CD4-positive, CD25-positive, alpha-beta regulatory T cell (primary cell): Measurements from ENCODE around the gene VN1R4. TPM values are rescaled to one million over a fixed set of nuclear protein-coding genes. Genes with fewer than 3 reads are reported as not detected.
"Not testable (repeated sequence)": the region's sequence is repeated elsewhere in the genome, so short reads cannot be mapped to it uniquely, and the experiment has no call there.

Source experiments
- ATAC-seq, 2 donors: fragments of 150-1000 bp; cut with Tn5 transposase; one replicate each; pipeline ENCODE4 v1.10.0; 2021; ENCODE audit warnings: low read depth in 2 of 2, moderate number of reproducible peaks in 2 of 2, moderate library complexity in 1 of 2
- DNase-seq, 3 donors: peaks; one replicate each; pipeline versions ENCODE4 v3.0.0 to v3.0.0-alpha.2; 2012 to 2022; ENCODE audit warnings: mixed read lengths in 1 of 3
- H3K27ac ChIP-seq: one replicate; pipeline ENCODE4 v1.7.0; 2013; ENCODE audit warnings: mild to moderate bottlenecking, low read length; ENCODE audit not compliant: insufficient read depth, poor library complexity, severe bottlenecking
- H3K27me3 ChIP-seq: one replicate; pipeline ENCODE4 v1.7.0; 2013; ENCODE audit warnings: low read length; ENCODE audit not compliant: control insufficient read depth, insufficient read depth
- H3K36me3 ChIP-seq: one replicate; pipeline ENCODE4 v1.7.0; 2013; ENCODE audit warnings: mild to moderate bottlenecking, low read length, moderate library complexity; ENCODE audit not compliant: control insufficient read depth, insufficient read depth
- H3K4me1 ChIP-seq: 2 replicates; pipeline ENCODE4 v1.7.0; 2013; ENCODE audit warnings: mild to moderate bottlenecking, low read length; ENCODE audit not compliant: insufficient read depth, control insufficient read depth, poor library complexity, severe bottlenecking
- H3K4me3 ChIP-seq: one replicate; pipeline ENCODE4 v1.7.0; 2013; ENCODE audit warnings: low read depth, mild to moderate bottlenecking, low read length, moderate library complexity
- H3K9me3 ChIP-seq, 2 experiments: 1 replicate in 1 of 2; 2 replicates in 1 of 2; pipeline ENCODE4 v1.7.0; 2013; ENCODE audit warnings: low read length in 2 of 2, mild to moderate bottlenecking in 1 of 2, moderate library complexity in 1 of 2; ENCODE audit not compliant: control insufficient read depth in 2 of 2
- H3K27ac Mint-ChIP-seq, 3 donors: one replicate each; pipeline ENCODE4 v1.8.0; 2020 to 2022; ENCODE audit warnings: mild to moderate bottlenecking in 3 of 3, mixed read lengths in 3 of 3, moderate library complexity in 2 of 3
- H3K27me3 Mint-ChIP-seq: one replicate; pipeline ENCODE4 v1.8.0; 2022; ENCODE audit warnings: mild to moderate bottlenecking, mixed read lengths
- H3K36me3 Mint-ChIP-seq: one replicate; pipeline ENCODE4 v1.8.0; 2020; ENCODE audit warnings: mixed read lengths
- H3K4me1 Mint-ChIP-seq, 4 donors: one replicate each; pipeline ENCODE4 v1.8.0; 2020 to 2022; ENCODE audit warnings: mixed read lengths in 4 of 4, mild to moderate bottlenecking in 1 of 4
- H3K4me3 Mint-ChIP-seq, 4 donors: one replicate each; pipeline ENCODE4 v1.8.0; 2020 to 2022; ENCODE audit warnings: mild to moderate bottlenecking in 4 of 4, mixed read lengths in 4 of 4, moderate library complexity in 3 of 4
- H3K9me3 Mint-ChIP-seq, 7 donors: one replicate each; pipeline ENCODE4 v1.8.0; 2020 to 2022; ENCODE audit warnings: mixed read lengths in 7 of 7, mild to moderate bottlenecking in 3 of 7, moderate library complexity in 2 of 7
- polyA plus RNA-seq, 4 donors: library from polyadenylated mRNA; unstranded; fragments of 300-500 nt; fragmentation: Illumina TruSeq; gene quantifications; one replicate each; pipeline ENCODE4 v1.2.3, GENCODE V29; 2021
- total RNA-seq: library from RNA; stranded (reverse); gene quantifications from one replicate; pipeline ENCODE4 v1.2.3, GENCODE V29; 2022

The VN1R4 gene
- total and polyA plus RNA-seq, 5 donors from 2014 or later: not detected

GRCh38 chr19:53246498-53246897 lies 21.0 kb downstream of the VN1R4 start:
- Histone ChIP-seq H3K27ac (no peak overlapping the region), H3K4me3 (no peak overlapping the region), H3K9me3 (peaks cover 58 to 73% of the 10 kb centered on the region in 2 experiments), H3K4me1 (no peaks in the 10 kb centered on the region), H3K36me3 (peaks cover 23% of the 10 kb centered on the region), H3K27me3 (no peaks in the 10 kb centered on the region)
- no peak for ATAC-seq
- no peaks in the 10 kb centered on the region for H3K4me1 Mint-ChIP-seq
- no peak overlapping the region for H3K27ac Mint-ChIP-seq
- peaks cover 4 to 80% (median 38%) of the 10 kb centered on the region in 7 donors for H3K9me3 Mint-ChIP-seq
- no peaks in the 10 kb centered on the region for H3K27me3 Mint-ChIP-seq
- DNase-seq: no peak
- no peak overlapping the region for H3K4me3 Mint-ChIP-seq
- H3K36me3 Mint-ChIP-seq: peaks cover 71% of the 10 kb centered on the region

- ATAC-seq (no peak), DNase-seq (no peak)
- Histone ChIP-seq H3K4me1 (no peaks in the 10 kb centered on the region), H3K27ac (no peak overlapping the region), H3K9me3 (peaks cover 77 to 97% of the 10 kb centered on the region in 2 experiments), H3K27me3 (no peaks in the 10 kb centered on the region), H3K36me3 (peaks cover under 1% of the 10 kb centered on the region), H3K4me3 (no peak overlapping the region)
- H3K36me3 Mint-ChIP-seq: peaks cover 36% of the 10 kb centered on the region
- H3K4me3 Mint-ChIP-seq: no peak overlapping the region
- H3K9me3 Mint-ChIP-seq: peaks cover 5 to 79% (median 36%) of the 10 kb centered on the region in 7 donors
- H3K4me1 Mint-ChIP-seq: no peaks in the 10 kb centered on the region
- H3K27ac Mint-ChIP-seq: no peak overlapping the region
- H3K27me3 Mint-ChIP-seq: no peaks in the 10 kb centered on the region
Observed at GRCh38 chr19:53237114-53237777, 30.3 kb downstream of the VN1R4 start.

- no peak overlapping the region for H3K4me3 ChIP-seq
- peaks cover 9% of the 10 kb centered on the region for H3K36me3 Mint-ChIP-seq
- no peak overlapping the region for H3K27ac ChIP-seq
- H3K9me3 Mint-ChIP-seq: peaks cover 0 to 58% (median 20%) of the 10 kb centered on the region in 7 donors
- no peaks in the 10 kb centered on the region for H3K4me1 Mint-ChIP-seq
- no peaks in the 10 kb centered on the region for H3K36me3 ChIP-seq
- ATAC-seq (no peak), DNase-seq (no peak)
- no peak overlapping the region for H3K4me3 Mint-ChIP-seq
- H3K27ac Mint-ChIP-seq: no peak overlapping the region
- H3K27me3 ChIP-seq: no peaks in the 10 kb centered on the region
- no peaks in the 10 kb centered on the region for H3K4me1 ChIP-seq
- H3K9me3 ChIP-seq: peaks cover 39 to 76% of the 10 kb centered on the region in 2 experiments
- H3K27me3 Mint-ChIP-seq: no peaks in the 10 kb centered on the region
Observed at GRCh38 chr19:53224606-53225005, 42.9 kb downstream of the VN1R4 start.

GRCh38 chr19:53222716-53223115 lies 44.8 kb downstream of the VN1R4 start:
- H3K4me1 ChIP-seq, ATAC-seq, H3K27me3 ChIP-seq, DNase-seq, H3K27me3 Mint-ChIP-seq, H3K27ac Mint-ChIP-seq, H3K27ac ChIP-seq, H3K36me3 ChIP-seq, H3K4me3 Mint-ChIP-seq, H3K4me1 Mint-ChIP-seq, H3K4me3 ChIP-seq, H3K36me3 Mint-ChIP-seq: not testable (repeated sequence)
- peaks cover 0 to 59% (median 19%) of the 10 kb centered on the region in 7 donors for H3K9me3 Mint-ChIP-seq
- H3K9me3 ChIP-seq: peaks cover 48 to 81% of the 10 kb centered on the region in 2 experiments

Other genes with a start within 250 kb of the VN1R4 start
- gene ERVV-2, start 223.0 kb downstream of the VN1R4 start, total RNA-seq: not detected
- not detected for gene ERVV-2, start 223.0 kb downstream of the VN1R4 start, polyA plus RNA-seq
- 47.1 TPM for gene ZNF160, start 164.3 kb downstream of the VN1R4 start, total RNA-seq
- 10 to 100 TPM; 19.5 to 25.8 (median 23.3) TPM for gene ZNF160, start 164.3 kb downstream of the VN1R4 start, polyA plus RNA-seq
- gene ZNF415, start 134.8 kb downstream of the VN1R4 start, total RNA-seq: 0.49 TPM
- gene ZNF415, start 134.8 kb downstream of the VN1R4 start, polyA plus RNA-seq: 1 to 10 TPM in 2 of 4 donors, not detected in 2; 1.1 to 3.4 TPM
- 3.2 TPM for gene ZNF347, start 108.7 kb downstream of the VN1R4 start, total RNA-seq
- gene ZNF347, start 108.7 kb downstream of the VN1R4 start, polyA plus RNA-seq: 1 to 10 TPM; 3.7 to 8.8 (median 5.1) TPM
- gene ZNF665, start 74.4 kb downstream of the VN1R4 start, total RNA-seq: 1.9 TPM
- 10 to 100 TPM in 1 of 4 donors, 1 to 10 TPM in 3; 4.1 to 13.3 (median 8.8) TPM for gene ZNF665, start 74.4 kb downstream of the VN1R4 start, polyA plus RNA-seq
- 4.3 TPM for gene ZNF677, start 12.8 kb downstream of the VN1R4 start, total RNA-seq
- gene ZNF677, start 12.8 kb downstream of the VN1R4 start, polyA plus RNA-seq: 10 to 100 TPM in 2 of 4 donors, 1 to 10 TPM in 1, under 1 TPM in 1; 0.38 to 24.9 (median 9.8) TPM
- gene VN1R2, start 9.4 kb downstream of the VN1R4 start, total RNA-seq: not detected
- gene VN1R2, start 9.4 kb downstream of the VN1R4 start, polyA plus RNA-seq: not detected
- 8.8 TPM for gene ZNF845, start 66.0 kb upstream of the VN1R4 start, total RNA-seq
- 10 to 100 TPM in 2 of 4 donors, 1 to 10 TPM in 2; 7.3 to 19.8 (median 11.0) TPM for gene ZNF845, start 66.0 kb upstream of the VN1R4 start, polyA plus RNA-seq
- gene ZNF525, start 98.0 kb upstream of the VN1R4 start, total RNA-seq: 11.7 TPM
- gene ZNF525, start 98.0 kb upstream of the VN1R4 start, polyA plus RNA-seq: 10 to 100 TPM in 1 of 4 donors, 1 to 10 TPM in 3; 4.0 to 10.7 (median 6.0) TPM
- 6.1 TPM for gene ZNF765, start 127.4 kb upstream of the VN1R4 start, total RNA-seq
- 10 to 100 TPM in 2 of 4 donors, 1 to 10 TPM in 2; 5.5 to 11.3 (median 8.5) TPM for gene ZNF765, start 127.4 kb upstream of the VN1R4 start, polyA plus RNA-seq
- gene ZNF761, start 164.3 kb upstream of the VN1R4 start, total RNA-seq: 9.0 TPM
- 10 to 100 TPM in 2 of 4 donors, 1 to 10 TPM in 2; 7.7 to 11.6 (median 10.0) TPM for gene ZNF761, start 164.3 kb upstream of the VN1R4 start, polyA plus RNA-seq
- 2.4 TPM for gene ZNF813, start 200.0 kb upstream of the VN1R4 start, total RNA-seq
- gene ZNF813, start 200.0 kb upstream of the VN1R4 start, polyA plus RNA-seq: 1 to 10 TPM; 1.7 to 4.2 (median 2.7) TPM